T-helper 22 cell (primary cell): ENCODE data around the gene MRTFA.

Source experiments
- DNase-seq: peaks from one replicate; pipeline ENCODE4 v3.0.0-alpha.2; 2020; ENCODE audit warnings: low read depth

Gene MRTFA

GRCh38 chr22:40463017-40463631 is 173.4 kb downstream of the MRTFA start:
- peak; percentile 26 for DNase-seq

- no peak for DNase-seq
Observed at GRCh38 chr22:40462195-40462984, 174.1 kb downstream of the MRTFA start.

- no peak for DNase-seq
Observed at GRCh38 chr22:40453671-40454070, 182.8 kb downstream of the MRTFA start.

- no peak for DNase-seq
Observed at GRCh38 chr22:40452730-40453487, 183.6 kb downstream of the MRTFA start.

GRCh38 chr22:40451210-40451609 is 185.3 kb downstream of the MRTFA start:
- DNase-seq: no peak

GRCh38 chr22:40450616-40451015 is 185.9 kb downstream of the MRTFA start:
- no peak for DNase-seq

- DNase-seq: no peak
Observed at GRCh38 chr22:40449676-40450035, 186.9 kb downstream of the MRTFA start.

- DNase-seq: no peak
Observed at GRCh38 chr22:40446203-40446602, 190.3 kb downstream of the MRTFA start.

GRCh38 chr22:40444178-40444831 is 192.2 kb downstream of the MRTFA start:
- no peak for DNase-seq

GRCh38 chr22:40443732-40444131 is 192.8 kb downstream of the MRTFA start:
- DNase-seq: no peak

- DNase-seq: no peak
Observed at GRCh38 chr22:40441761-40442390, 194.6 kb downstream of the MRTFA start.

DNA sequence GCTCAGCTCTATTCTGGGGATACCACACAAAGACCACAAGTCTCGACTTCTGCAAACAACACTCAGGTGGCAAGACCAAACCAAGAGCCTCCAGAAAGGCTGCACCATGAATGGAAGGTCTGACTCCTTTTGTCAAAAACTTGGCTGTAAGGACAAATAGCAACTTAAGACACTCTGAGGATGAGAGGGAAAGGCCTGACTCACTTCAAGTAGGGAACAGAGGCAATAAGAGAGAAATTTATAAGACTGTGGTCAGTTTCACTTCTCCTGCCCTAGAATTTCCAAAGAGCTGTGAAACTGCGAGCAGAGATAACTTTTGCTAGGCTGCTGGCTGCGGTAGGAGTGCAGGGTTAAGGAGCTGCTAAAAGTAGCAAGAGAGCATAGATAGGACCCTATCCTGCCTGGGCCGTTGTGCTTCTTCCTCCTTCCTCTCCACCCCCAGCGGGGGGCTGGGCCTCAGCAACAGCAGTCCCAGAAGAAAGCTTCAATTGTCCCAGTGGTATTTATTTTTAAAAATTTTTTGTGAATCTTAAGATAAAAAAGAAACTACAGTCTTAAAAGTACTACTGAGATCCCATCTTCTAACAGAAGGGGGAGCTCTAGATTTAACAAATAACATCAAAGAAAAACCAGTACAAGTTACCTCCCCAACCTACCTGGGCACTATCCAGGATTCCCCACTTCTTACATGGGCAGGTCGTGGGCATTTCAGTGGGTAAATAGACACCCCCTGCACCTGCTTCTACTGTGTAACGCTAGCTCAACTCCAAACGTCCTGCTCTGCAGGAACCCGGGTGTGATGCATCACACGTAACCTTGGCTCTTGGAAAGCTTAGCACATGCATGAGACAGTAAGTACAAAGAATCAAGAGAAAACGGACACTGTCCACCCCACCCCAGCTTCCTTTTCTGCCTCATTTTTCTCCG is 199.8 kb downstream of the MRTFA start:
- no peak for DNase-seq

DNA sequence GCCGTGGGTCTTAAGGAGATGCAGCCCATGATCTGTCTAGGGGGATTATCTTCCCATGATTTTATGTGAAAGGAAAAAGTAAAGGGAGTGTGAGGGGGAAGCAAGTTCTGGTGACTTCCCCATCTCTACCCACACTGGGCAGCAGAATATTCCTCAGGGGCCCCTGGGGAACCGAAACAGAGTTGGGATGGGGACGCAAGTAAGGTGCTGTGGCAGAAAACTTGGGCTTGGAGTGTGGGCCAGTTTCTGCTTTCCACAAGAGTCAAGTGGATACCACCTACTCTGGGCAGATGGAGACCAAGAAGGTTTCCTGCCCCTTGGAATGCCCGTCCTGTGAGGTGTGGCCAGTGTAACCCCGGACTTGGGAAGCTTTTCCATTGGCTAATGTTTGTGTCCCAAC is 201.8 kb downstream of the MRTFA start:
- DNase-seq: no peak

DNA sequence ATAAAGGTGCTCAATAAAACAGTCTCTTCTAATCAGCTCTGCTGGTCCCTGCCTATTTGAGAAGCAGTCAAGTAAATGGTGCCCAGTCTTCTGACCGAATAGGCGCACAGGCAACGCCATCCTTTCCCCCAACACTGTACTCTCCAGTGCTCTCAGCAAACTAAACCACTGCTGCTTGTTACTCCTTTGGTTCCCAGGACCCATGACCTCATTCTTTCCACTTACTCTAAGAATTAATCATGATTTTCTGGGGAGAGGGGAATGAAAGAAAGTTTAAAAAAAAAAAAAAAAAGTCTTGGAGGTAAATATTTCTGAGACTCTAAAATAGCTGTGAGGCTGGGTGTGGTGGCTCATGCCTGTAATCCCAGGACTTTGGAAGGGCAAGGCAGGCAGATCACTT is 202.4 kb downstream of the MRTFA start:
- DNase-seq: no peak

- no peak for DNase-seq
Observed at GRCh38 chr22:40433416-40434090, 203.0 kb downstream of the MRTFA start.

DNA sequence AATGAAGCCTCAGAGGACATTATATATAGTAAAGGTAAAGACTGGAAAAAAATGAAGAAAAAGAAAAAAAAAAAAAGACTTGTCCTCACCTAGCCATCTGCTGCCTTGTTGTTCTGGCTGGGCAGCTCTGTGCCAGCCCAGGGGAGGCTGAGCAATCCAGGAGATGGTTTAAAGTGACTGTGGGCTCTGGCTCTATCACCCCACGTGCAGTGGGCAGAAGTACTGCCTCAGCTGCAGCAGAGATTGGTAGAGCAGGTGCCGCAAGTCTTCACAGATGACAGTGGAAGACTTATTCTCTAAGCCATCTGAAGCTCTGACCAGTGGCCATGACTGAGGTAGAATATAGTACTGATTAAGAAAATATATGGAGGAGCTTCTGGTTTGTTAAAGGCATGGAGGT is 203.9 kb downstream of the MRTFA start:
- DNase-seq: no peak

GRCh38 chr22:40432157-40432556 is 204.4 kb downstream of the MRTFA start:
- DNase-seq: no peak

DNA sequence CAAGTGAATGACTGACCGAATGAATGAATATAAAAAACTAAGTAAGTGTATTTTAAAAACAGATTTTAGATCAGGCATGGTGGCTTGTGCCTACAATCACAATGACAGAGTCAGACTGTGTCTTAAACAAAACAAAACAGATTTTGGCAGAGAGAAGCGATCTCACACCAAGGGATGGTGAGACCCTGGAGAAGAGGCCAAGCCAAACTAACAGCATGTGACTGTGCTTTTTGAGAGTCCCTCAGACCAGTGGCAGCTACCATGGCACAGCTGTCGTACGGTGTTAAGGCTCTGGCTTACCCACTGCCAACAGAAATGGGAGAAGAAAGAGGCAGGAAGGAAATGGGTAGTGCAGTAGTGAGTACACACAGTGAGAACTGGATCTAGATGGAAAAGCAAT is 205.5 kb downstream of the MRTFA start:
- DNase-seq: no peak

- DNase-seq: no peak
Observed at GRCh38 chr22:40429481-40429880, 207.0 kb downstream of the MRTFA start.

DNA sequence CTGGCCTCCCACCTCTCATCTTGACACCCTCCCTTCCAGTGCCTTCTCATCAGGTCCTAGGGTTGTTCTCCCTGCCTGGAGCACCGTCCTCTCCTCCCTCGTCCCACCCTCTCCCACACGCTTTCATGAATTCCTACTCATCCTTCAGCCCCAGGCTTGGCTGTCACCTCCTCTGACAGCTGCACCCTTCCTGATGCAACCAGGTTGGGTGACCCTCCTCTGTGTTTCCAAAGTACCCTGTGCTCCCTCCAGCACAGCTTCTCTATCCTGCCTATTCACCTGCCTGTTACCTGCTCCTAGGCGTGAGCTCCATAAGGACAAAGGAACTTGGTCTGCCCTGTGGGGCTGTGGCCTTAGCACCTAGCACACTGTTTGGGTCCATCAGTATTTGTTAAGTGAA is 207.7 kb downstream of the MRTFA start:
- no peak for DNase-seq
